Activated CD4-positive, alpha-beta T cell treated with anti-CD3 and anti-CD28 coated beads for 1 hour (primary cell): ENCODE data around the gene THADA.

ENCODE experiments used
- DNase-seq: peaks from one replicate; pipeline ENCODE4 v3.0.0-alpha.2; 2020

The THADA gene

DNA sequence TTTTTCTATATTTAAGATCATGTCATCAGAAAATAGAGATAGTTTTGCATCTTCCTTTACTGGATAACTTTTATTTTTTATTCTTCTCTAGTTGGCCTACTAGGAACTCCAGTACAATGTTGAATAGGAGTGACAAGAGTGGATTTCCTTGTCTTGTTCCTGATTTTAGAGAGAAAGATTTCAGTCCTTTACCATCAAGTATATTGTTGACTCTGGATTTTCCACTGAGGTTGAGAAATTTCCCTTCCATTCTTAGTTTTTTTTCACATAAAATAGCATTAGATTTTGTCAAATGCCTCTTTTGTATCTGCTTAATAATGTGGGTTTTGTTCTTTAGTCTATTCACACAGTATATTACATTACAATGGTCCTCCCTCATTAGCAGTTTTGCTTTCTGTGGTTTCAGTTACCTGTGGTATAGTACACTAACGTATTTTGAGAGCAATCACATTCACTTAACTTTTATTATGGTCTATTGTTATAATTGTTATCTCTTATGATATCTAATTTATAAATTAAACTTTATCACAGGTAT, 105.5 kb downstream of the THADA start:
- DNase-seq = no peak

DNA sequence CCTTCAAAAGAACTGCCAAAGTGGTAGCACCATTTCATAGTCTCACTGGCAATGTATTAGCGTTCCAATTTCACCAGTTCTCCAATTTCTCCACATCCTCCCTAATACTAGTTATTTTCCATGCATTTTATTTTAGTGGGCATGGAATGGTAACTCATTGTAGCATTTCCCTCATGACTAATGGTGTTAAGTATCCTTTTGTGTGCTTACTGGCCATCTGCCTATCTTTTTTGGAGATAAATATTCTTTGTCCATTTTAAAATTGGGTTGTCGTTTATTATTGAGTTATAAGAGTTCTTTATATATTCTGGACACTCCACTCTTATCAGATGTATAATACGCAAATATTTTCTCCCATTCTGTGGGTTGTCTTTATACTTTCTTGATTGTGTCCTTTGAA, 107.1 kb downstream of the THADA start:
- DNase-seq = no peak

DNA sequence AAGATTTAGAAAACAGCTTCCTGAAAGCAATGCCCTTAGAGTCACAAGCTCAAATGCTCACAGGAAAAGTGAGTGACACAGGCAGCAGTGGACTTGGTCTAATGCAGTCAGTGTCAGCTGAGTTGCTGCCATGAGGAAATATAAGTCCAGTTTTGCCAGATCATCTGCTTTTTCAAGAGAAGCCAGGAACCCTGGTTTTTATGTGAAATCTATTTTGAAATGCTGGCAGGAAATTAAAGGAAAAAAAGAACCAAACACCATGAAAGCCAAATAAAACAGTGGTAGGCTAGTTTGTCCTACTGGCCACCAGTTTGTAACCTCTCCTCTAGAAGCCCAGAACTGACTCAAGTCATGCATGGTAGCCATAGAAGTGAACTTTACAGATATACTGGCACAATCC, 109.2 kb downstream of the THADA start:
- DNase-seq = no peak

DNA sequence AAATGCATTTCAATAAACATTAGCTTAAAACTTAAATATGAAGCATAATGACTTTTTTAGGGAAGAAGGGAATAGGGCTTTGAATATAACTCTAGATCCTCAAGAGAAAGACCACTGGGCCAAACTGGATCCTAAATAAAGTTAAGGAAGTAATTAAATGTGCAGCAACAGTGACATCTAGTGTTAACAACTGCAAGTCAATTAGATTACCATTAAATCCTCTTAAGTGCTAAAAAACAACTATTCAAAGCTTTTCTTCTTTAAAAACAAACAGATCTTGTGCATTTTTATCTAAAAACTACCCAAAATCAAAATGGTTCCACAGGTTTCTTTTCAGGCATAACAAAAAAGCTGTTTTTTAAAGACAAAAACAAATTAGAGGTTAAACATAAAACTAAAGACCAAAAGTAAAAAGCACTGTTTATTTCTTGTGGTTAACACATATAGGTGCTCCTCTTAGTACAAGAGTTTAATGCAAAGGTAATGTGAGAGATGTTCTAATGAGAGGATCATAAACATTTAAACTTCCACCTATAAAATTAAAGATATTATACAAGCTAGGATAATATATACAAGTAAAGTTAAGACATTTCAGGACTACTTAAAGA, 111.4 kb downstream of the THADA start:
- no peak for DNase-seq

DNA sequence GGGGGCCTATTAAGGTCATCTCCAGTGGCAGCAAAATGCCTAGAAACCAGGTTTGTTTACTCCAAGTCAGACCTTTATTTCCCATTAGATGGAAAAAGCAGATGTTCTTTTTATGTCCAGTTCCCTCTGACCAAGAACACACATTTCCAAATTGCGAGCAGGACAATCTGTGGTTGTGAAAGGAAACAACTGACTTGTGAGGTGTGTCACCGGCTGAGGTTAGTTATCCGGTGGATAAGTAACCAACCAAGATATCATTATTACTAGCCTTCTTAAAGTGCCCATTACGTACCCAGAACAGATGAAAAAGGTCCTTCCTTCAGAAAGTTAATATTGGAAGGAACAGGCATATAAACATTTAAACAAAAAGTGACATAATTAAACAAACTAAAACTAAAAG, 112.9 kb downstream of the THADA start:
- DNase-seq = no peak

DNA sequence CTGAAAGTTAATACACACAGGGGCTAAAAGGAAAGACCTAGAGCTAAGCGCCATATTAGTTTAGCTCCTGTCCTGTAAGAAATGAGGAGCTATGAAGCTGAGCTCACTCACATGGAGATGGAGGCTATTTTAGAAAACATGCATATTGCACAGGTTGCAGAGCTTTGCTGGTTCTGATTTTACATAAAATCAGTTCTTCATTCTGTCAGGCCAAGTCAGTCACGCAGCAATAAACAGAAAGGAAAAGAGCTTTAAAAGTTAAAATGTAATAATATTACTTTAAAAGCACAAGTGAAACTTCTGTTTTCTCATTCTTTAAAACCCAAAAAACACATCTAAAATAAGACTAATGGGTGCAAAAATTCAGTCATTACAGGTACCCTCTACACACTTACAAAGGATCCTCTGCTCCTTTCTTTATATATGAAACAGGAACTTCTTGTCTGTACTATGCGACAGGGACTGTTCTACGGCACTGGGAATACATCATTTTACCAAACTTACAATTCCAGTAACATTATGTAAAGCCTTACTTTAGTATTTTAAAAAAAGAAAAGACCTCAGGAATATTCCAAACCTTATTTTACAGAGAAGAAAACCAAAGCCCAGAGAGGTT, 113.8 kb downstream of the THADA start:
- no peak for DNase-seq

DNA sequence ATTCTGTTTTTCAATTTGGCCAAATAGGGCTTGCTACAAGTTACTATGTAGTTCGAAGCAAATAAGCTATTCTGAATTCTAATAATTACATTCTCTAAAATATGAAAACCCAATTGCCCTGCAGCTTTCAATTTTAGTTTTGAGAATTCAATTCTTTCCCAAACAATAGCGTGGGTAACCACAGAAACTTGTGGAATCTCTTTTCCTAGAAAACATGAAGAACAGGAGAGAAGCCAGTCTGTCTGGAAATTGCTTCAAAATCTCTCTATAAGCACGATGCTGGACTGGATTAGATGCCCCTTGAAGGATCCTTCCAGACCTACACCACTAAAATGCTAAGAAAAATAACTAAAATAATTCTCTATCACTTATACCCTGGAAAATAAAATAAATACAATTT, 115.0 kb downstream of the THADA start:
- DNase-seq = no peak

DNA sequence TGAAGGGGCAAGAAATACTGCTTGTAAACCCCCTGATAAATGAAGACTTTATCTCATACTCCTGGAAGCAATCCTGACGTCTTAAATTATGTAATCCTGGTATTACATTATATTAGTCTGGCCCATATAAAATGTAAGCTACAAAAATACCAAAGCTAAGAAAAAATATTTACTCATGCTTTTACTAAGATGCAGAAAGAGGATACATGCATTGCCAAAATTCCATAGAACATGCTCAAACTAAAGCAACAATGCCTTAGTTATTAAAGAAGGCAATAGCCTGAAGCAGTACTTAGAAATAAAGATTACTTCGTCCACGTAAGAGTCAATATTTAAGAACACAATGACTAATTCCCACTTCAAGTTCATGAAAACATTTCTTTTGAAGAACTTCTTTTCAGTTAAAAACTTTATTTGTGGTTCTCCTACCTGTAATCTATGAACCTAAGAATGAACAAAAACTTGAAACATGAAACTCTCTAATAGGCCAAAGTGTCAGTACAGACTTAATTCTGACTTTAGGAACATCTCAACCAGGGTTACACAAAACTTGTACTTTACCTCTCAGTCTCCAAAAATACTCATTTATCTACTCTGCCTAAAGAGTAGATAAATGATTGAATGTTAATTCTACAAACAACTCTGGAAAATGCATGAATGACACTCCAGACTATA, 117.3 kb downstream of the THADA start:
- no peak for DNase-seq

DNA sequence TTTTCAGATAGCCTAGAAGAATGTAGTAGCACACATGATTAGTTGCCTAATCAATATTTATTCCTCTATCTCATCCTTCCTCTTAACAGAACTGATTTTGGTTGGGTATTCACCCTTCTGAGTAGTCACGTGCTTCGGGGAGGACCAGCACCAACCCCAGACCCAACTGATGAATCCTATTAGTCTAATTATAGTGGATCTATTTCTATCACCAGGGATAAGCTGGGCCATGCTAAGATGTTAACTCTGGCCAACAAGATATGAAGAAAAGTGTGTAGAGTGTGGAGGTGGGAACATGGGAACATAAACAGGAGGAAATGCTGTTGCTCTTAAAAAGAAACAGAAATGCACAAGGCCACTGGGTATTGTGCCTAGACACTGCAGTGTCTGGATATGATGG, 119.9 kb downstream of the THADA start:
- DNase-seq = no peak

DNA sequence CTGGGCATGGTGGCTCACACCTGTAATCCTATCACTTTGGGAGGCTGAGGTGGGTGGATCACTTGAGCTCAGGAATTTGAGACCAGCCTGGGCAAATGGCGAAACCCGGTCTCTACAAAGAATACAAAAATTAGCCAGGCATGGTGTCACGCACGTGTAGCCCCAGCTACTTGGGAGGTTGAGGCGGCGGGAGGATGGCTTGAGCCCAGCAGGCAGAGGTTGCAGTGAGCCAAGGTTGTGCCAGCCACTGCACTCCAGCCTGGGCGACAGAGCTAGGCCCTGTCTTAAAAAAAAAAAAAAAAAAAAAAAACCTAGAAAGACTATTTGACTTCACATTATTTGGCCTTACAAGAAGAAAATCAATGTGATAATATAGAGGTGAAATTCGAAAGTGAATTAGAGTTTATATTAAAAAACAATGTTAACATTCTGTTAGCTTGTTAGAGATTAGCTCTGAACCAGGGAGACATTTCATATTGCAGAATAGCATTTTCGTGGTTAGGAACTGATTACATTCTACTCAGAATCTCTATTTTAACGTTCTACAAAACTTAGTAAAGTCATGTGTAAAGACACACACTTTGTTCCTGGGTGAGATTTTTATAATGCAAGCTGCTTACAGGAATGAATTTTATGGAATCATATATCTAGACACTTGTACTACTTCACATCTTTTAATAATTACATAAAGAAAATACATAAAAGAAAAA, 120.5 kb downstream of the THADA start:
- no peak for DNase-seq

DNA sequence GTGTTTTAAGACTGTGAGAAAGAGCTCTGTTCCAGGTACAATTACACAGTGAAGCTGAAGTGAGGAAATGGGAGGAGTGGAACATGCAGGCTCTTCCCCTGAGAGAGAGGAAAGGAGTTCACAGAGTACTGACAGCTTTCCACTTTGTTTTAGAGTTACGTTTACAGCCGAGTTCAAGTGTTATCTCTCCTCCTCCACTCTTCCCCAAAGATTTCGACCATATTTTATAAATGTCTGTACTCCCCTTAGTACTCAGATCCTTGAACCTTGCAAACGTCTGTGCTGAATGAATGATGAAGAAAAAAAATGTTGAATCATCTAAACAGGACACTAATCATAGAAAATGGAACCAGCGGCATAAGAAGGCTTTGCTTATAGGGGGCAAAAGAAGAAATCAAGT, 121.6 kb downstream of the THADA start:
- DNase-seq = no peak

DNA sequence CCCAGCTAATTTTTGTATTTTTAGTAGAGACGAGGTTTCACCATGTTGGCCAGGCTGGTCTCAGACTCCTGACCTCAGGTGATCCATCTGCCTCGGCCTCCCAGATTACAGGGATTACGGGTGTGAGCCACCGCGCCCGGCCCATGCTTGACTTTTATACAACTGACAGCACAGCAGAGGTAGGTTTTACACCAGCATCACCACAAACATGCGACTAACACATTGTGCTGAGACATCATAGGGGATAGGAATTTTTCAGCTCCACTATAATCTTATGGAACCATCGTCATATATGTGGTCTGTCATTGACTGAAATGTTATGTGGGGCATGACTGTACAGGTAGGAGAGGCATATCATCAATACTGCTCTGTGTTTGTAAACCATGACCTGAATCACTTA, 122.1 kb downstream of the THADA start:
- DNase-seq = no peak

DNA sequence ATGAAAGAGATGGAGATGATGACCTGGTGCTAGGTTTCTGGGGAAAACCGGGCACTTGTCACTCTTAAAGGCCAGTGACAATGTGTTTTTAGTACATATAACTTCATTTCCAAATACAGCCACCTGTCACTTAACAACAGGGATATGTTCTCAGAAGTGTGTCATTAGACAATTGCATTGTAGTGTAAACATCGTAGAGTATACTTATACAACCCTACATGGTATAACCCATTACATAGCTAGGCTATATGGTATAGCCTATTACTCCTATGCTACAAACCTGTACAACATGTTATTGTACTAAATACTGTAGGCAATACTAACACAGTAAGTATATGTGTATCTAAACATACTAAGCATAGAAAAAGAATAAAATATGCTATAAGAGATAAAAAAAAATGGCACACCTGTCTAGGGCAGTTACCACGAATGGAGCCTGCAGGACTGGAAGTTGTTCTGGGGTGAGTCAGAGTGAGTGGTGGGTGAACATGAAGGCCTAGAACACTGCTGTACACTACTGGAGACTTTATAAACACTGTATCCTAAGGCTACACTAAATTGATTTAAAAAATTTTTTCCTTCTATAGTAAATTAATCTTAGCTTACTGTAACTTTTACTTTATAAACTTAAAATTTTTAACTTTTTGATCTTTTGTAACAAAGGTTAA, 123.2 kb downstream of the THADA start:
- no peak for DNase-seq

DNA sequence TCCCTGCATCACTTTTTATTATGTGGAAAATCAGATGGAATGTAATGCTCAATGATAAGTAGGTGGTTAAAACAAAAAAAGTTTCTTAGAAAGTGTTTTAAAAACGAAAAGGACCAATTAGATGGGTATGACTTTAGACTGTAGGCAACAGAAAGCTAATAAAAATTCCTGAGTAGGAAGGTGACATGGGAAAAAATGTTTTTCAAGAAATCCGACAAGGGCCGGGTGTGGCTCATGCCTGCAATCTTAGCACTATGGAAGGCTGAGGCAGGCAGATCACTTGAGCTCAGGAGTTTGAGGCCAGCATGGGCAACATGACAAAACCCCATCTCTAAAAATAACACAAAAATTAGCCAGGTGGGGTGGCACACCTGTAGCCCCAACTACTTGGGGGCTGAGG, 126.1 kb downstream of the THADA start:
- DNase-seq = no peak

DNA sequence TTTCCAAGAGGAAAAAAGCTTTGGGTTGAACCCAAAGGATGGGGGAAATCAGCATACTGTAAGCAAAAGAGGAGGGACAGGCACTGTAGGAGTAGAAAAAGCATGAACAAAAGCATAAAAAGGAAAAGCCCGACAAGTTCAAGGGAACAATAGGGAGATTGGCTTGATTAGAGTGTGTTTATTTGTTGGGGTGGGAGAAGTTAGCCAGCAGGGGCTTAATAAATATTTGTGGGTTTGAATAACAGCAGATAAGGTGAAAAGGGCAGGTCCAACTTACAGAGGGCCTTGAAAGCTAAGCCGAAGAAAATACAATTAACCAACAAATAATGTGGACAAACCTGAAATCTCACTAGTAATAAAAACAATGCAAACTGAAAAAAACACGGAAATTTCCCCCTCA, 126.7 kb downstream of the THADA start:
- DNase-seq = no peak

DNA sequence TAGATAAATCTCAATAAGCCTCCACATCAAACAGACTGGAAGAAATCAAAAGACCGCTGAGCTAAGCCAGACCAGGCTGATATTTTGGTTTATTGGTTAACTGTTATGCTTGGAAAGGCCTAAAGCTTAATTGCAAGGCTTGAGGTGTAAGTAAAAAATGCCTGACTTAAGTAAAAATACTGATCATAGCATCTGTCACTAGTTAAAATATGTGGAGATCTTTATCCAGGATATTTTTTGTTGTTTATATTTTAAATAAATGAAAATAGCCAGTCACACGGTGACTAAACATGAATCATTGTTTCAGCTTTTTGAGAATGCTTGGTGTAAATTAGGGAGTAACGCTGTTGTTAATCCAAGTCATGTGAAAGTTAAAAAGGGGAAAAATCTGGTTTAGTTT, 127.9 kb downstream of the THADA start:
- no peak for DNase-seq

DNA sequence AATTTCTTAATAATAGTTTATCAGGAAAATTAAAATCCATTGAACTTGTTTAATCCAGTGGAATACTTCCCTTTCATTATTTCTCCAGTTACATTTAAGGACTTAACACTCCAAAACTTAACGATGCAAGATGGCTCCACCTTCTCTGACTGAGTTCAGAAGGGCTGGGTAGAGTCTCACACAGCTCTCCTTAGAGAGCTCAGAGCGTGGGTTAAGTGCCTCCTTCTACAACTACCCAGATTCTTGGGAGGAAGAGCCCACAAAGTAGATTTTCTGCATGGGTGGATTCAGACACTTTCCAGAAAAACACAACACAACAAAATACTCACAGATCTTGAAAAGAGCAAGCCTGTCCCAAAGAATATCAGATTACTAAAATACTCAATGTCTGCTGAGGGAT, 130.6 kb downstream of the THADA start:
- no peak for DNase-seq

DNA sequence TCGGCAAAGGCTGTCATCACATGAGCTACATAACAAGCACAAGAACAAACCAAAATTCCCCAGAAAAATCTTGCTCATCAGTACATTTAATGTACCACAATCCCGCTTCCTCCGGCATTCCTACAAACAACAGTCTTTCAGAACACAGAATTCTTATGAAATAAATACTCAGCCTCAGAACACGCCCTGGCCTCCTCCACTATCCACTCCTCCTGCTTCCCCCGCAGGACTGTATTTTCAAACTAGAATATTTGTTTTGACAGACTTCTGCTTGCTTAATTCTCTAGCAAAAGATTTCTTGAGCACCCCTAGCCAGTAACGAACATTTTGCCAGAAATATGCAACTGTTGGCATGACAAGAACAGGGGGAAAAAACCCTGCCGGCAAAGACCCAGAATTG, 131.2 kb downstream of the THADA start:
- no peak for DNase-seq

DNA sequence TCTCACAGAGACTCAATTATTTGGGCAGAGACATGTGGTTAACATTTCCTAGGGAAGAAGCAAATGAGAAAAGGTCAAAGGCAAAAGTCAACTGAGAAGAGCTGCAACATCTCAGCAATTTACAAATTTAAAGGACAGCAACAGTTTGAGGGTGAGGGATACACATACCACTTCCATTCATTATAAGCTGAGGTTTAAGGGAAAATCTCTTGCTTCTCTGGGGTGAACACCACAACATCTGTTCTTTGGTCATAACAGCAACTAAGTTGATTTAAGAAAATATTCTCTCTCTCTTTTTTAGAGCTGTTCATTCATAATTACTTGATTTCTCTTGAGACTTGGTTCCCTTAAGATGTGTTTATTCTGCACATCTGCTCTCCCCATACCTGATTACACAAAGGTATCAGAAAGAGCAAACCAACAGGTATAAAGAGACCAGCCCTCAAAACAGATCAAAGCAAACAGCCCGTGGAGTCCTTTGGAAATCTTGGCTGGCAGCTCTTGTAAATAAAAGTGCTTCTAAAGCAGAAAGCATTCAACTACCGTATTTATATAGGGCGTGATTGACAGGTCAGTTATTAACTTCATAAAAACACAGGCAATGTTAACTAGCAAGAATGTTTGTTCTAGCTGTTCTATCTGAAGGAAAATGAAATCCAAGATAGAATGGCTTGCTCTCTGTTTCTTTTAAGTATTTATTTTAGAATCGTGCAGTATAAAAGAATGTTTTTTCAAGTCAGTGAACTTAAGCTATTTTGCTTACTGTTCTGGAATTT, 132.8 kb downstream of the THADA start:
- DNase-seq = no peak

DNA sequence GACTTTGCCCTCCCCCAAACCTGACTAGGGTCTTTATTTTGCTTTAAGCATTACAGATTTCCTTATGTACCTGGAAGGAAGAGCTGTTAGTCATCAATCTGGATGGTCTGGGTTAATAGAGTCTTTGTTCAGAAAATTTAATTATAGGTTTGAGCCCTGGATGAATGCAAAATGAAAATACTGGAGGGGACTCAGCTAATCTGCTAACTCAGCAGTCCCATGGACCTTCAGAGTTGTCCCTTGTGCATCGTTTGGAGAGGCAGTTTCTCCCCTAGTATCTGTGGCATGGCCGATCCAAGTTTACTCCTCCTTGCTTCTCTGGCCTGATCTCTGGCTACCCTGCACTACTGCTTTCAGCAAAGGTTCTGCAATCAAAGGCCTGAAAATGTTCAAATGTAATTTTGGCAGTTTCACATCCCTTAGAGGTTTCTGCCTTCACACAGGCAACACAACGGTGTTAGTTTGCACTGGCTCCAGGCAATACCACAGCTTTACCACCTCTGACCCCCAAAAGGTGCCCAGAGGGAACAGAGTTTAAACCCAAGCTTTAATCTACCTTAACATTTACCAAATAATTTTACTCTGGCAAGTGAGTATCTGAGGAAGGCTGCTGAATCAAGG, 134.3 kb downstream of the THADA start:
- DNase-seq = no peak

DNA sequence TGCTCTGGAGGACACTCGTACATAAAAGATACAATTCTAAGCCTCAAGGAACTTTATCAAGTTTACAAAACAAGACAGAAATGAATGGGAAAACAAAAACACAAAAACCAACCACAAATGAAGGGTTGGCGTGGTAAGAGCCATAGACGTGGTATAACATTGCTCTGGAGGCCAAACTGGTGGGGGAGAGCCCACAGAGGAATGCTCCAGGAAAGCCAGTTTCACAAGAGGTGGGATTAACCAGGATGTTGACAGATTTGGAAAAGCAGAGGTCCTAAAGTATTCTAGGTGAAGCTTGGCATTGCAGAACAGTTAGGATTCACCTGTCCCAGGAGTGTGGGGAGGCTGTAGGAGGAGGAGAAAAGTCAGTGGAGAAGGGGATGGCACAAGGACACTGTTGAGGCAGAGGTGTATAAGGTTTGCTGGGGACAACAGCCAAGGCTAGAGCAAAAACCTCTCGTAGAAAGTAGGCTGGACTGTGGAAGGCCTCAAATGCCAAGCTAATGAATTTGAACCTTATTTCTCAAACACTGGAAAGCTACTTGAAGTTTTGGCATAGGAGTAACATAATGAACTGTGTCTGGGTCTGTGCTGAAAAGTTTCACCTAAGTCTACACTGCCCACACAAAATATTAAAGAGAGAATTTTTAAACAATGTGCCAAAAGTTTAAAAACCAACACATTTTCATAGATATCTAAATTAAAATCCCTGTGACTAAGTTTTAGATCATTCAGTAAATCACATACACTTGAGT, 135.1 kb downstream of the THADA start:
- no peak for DNase-seq
